ENCODE measurements around the gene STKLD1.

DNA sequence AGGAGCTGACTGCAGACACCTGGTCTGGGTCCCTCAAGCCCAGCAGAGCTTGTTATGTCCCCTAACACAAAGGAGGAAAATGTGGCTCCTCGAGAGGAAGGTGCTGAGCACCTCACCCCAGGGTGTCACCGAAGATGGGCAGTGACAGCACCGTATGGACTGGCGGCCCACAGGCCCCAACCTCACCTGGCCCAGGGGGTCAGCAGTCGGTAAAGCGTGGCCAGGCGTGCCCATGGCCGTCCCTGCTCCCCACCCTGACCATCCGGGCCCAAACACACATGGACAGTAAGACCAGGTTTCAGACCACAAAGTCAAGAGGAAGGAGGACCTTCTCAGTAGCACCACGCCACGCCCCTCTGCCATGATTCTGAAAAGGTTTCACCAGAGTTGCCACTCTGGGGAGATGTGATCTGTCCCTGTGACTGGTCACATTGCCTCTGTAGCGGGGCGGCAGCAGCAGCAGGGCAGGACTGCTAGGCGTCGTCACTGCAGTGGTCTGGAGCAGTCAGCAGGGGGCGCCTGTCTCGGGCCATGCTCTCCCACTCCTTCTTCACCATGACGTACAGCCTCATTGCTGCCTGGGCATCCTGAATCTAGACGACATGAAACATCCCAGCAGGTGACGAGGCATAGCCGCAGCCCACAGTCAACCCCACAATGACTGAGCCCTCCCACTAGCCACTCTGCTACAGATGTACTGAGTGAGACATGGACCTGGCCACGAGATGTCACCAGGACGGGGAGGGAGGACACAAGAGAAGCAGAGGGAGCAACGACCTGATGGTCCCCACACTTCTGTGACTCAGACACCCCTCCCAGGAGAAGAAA is 30.5 kb downstream of the STKLD1 start:
- TF ChIP-seq, protein P1, sequence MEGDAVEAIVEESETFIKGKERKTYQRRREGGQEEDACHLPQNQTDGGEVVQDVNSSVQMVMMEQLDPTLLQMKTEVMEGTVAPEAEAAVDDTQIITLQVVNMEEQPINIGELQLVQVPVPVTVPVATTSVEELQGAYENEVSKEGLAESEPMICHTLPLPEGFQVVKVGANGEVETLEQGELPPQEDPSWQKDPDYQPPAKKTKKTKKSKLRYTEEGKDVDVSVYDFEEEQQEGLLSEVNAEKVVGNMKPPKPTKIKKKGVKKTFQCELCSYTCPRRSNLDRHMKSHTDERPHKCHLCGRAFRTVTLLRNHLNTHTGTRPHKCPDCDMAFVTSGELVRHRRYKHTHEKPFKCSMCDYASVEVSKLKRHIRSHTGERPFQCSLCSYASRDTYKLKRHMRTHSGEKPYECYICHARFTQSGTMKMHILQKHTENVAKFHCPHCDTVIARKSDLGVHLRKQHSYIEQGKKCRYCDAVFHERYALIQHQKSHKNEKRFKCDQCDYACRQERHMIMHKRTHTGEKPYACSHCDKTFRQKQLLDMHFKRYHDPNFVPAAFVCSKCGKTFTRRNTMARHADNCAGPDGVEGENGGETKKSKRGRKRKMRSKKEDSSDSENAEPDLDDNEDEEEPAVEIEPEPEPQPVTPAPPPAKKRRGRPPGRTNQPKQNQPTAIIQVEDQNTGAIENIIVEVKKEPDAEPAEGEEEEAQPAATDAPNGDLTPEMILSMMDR (conservative IDR thresholded peaks at IDR 0.05; ENCODE audit: low read length): peak; percentile 90
- no peak for TF ChIP-seq EZH2phosphoT487 (IDR thresholded peaks at IDR 0.05; ENCODE audit: borderline replicate concordance)

Data from Loucy (cell line).